GM12875 (cell line): Measurements from ENCODE around the gene EPHB2.

Experiments
- H3K4me3 ChIP-seq: one replicate; pipeline ENCODE4 v1.5.1; 2011; ENCODE audit warnings: low read depth, low read length, control low read depth
- CTCF ChIP-seq: IDR thresholded peaks from 2 replicates; pipeline ENCODE4 v1.5.1; 2011; ENCODE audit warnings: low read depth, mild to moderate bottlenecking, control low read depth, inconsistent platforms, low read length, moderate library complexity, borderline replicate concordance; ENCODE audit not compliant: insufficient read depth

Gene EPHB2

GRCh38 chr1:22808186-22808675 lies 97.6 kb downstream of the EPHB2 start:
- no peak overlapping the region for H3K4me3 ChIP-seq
- no peak for TF ChIP-seq CTCF

- no peak for TF ChIP-seq CTCF
Observed at GRCh38 chr1:22808676-22809483, 98.2 kb downstream of the EPHB2 start.

GRCh38 chr1:22809783-22810182 lies 99.1 kb downstream of the EPHB2 start:
- no peak overlapping the region for H3K4me3 ChIP-seq
- TF ChIP-seq CTCF: no peak

More at GRCh38 chr1:22808676-22809483, 98.2 kb downstream of the EPHB2 start:
- H3K4me3 ChIP-seq: no peak overlapping the region

GRCh38 chr1:22810378-22810777 lies 99.7 kb downstream of the EPHB2 start:
- no peak for TF ChIP-seq CTCF
- no peak overlapping the region for H3K4me3 ChIP-seq

GRCh38 chr1:22812092-22812880 lies 101.6 kb downstream of the EPHB2 start:
- no peak for TF ChIP-seq CTCF
- no peak overlapping the region for H3K4me3 ChIP-seq

GRCh38 chr1:22812993-22813790 lies 102.6 kb downstream of the EPHB2 start:
- no peak for TF ChIP-seq CTCF
- no peak overlapping the region for H3K4me3 ChIP-seq
